Measurements from ENCODE around the gene PFDN2.

Gene PFDN2

DNA sequence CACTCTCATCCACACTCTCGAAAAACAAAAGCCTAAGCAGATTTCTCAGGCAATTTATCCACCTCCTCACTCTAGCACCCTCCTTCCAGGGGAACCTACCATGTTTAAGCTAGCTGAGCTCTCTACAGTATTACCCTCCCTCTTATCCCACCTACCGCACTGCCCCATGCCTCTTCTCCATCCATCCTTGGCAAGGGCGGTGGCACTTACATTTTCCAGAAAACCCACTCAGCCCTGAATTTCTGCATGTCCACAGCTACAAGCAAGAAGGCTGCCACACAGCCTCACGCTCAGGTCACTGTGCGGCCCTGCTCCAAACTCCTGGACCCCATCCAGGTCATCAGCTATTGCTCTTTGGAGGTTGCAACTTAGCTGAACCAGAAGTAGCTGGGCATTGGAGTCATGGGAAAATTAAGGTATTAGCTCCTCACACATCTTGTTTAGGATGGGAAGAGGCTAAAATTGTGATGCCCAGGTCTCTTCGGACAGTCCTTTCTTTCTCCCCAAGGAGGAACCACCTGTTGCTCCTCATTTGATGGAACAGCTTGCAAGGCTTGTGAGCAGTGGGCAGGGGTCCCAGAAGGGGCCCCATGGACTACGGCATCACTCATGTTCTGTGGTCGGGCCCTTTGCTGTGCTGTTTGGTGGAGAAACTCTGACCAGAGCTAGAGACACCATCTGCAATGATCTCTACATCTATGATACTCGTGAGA, 18.6 kb downstream of the PFDN2 start:
- no peak for DNase-seq (ENCODE audit: low spot score)

DNA sequence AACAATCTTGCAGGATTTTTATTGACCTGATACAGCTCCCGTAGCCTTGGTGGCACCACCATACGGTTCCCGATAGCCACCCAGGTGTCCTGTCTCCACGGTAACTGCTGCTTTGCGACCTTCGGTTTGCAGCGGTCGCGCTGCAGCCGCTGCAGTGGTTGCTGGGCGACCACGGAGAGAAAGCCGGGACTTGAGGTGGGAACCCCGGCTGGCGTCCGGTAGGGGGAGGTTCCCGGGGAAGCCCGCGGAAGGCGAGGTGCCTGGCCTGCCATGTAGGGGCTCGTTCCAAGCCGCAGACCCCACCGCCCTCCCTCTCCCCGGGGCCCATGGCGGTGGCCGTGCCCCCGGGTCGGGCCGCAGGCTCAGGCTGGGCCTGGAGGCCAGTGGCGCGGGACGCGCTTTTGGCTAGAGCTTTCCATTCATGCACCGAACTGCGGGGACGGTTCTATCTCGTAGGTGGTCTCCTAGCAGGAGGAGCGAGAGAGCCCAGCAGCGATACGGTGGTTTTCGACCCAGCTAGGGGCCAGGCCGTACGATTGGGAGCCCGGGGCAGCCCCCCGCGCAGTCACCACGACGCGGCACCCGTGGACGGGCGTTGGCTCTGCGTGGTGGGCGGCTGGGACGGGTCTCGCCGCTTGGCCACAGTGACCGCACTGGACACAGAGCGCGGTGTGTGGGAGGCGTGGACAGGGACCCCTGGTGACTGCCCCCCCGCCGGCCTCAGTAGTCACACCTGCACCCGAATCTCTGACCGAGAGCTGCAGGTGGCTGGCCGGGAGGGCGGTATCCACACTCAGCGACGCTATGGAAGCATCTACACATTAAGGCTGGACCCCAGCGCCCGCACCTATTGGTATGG, 19.4 kb downstream of the PFDN2 start, which contains the start of gene KLHDC9:
Gene KLHDC9, plus strand, starts transcription at position 152 of the 859 bp plus-strand sequence. Its CDS starts 175 bp downstream, at position 327.
- peak; percentile 97 for DNase-seq (ENCODE audit: low spot score)

DNA sequence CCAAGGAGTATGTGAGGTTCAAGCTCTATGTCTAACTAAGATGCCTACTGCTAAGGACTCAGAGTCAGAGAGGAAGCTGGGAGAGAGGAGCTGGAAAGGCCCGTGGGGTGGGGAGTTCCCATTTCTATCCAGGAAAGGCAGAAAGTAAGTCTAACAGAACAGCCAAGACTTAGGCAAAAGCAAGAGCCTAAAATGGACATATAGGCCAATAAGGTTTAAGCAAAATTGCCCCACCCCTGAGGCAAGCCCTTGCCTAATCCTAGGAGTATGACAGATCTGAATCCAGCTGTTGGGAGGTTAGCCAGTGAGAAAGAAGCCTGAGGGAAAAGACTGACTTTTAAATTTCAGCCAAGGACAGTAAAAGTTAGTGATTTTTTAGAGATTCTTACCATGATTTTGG, 21.3 kb downstream of the PFDN2 start:
- DNase-seq (ENCODE audit: low spot score) = no peak

DNA sequence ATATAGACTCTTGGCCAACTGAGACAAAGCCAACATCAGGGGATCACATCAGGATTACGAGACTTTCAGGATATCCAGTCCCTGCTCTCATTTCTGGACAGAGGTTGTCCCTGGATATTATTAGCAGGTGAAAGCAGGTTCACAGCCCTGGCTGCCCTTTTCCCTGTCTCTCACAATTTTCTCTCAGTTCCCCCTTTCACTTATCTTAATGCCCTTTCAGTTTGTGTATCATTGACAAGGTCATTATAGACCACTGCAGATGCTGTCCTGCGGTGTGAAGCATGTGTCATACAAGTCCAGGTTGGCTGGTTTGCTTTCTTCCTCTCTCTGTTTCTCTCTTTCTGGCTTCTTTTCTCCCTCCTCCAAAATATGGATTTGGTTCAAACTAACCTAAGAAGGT, 21.8 kb downstream of the PFDN2 start:
- DNase-seq (ENCODE audit: low spot score) = no peak

DNA sequence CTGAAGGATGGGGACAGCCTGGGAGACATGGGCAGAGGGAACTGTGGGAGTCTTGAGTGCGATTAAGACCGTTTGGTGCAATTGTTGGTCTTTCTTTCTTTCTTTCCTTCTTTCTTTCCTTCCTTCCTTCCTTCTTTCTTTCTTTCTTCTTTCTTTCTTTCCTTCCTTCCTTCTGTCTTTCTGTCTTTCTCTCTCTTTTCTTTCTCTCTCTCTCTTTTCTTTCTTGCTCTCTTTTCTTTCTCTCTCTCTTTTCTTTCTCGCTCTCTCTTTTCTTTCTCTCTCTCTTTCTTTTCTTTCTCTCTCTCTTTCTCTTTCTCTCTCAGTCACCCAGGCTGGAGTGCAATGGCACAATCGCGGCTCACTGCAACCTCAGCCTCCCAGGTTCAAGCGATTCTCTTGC, 22.6 kb downstream of the PFDN2 start:
- no peak for DNase-seq (ENCODE audit: low spot score)

DNA sequence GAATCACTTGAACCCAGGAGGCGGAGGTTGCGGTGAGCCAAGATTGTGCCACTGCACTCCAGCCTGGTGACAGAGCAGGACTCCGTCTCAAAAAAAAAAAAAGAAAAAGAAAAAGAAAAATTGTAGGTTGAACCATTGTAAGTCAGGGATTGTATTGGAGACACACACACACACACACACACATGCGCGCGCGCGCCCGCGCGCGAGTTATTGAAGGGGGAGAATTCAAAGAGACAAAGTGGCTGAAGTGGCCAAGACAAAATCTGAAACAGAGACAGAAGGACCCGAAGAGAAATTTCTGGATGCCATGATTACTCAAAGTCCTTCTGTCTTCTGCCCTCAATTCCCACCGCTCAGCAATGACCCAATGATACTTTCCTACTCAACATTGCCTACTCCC, 23.4 kb downstream of the PFDN2 start:
- no peak for DNase-seq (ENCODE audit: low spot score)

DNA sequence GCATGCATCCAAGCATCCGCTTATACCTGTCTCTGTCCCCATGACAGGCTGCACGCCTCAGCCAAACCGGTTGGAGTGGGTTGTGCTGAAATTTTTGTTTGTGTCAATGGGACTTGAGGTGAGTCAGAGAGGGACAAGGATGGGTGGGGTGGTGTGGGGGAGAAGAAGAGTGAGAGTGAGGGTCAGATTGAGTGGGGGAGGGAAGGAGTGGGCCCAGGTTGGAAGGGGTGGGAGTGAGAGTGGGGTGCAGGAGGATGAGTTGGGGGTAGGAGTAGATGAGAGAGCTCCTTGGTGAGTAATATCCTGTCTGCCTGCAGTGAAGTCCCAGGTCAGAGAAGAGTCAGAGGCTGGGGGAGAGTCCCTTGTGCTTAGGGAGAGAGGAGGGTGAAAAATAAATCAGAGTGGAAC, 25.2 kb downstream of the PFDN2 start:
- no peak for DNase-seq (ENCODE audit: low spot score)

DNA sequence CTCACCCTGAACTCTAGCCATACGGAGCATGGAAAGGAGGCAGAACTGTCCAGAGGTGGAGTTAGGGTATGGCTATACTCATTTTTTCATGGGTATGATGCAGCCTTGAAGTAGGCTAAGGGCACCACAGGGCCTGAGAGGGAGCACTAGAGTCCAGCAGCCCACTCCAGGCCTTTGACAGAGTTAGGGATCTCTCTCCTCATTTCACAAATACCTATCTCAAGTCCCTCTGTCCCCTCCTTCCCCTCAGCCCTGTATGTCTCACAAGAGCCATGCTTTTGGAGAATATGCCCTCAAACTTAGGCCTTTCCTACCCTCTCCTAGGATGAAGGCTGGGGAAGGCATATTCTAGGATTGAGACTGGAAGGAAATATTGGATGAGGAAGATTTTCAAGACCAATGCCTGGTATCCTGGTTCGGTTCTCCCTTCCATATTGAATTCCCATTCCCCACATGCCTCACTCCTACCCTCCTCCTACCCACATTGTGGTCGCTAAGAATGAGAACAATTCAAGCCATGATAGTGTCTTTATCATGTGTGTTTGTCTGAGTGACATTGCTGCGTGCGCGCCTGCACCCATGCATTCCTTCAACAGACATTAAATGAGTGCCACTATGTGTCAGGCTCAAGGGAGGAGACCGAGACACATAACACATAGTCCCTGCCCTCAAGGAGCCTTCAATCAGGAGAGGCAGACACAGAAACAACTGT, 25.9 kb downstream of the PFDN2 start:
- DNase-seq (ENCODE audit: low spot score) = no peak

DNA sequence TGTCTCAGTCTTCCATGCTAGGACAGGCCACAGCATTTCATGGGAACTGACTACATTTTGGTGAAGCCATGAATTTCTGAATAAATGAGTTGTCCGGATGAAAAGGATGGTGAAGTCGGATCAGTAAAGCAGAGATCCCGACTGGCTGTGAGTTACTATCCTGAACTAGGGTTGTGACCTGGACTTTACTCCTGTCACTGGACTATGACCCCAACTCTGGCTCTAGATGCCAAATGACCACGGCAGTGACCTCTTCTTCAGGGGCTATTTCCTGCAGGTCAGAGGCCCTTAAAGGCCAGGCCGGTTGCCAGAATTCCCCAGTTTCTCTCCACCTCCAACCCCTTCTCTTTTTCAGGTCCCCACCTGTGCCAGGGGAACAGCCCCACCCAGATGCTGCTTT, 26.7 kb downstream of the PFDN2 start:
- no peak for DNase-seq (ENCODE audit: low spot score)

DNA sequence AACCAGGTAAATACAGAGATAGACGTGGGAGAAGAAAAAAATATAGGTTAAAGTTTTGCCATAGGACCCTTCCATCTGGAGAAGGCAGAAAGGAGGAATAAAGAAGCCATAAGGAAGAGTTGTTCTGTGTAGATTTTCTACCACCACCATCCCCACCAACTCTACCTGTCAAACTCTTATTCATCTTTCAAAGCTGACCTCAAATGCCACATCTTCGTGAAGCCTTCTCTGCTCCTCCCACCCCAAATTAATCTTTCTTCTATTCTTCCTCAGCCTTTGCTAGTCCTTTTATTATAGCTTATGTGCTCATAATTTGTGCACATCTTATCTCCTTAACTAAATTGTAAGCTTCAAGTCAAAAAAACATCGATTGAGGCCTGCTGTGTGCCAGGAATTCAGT, 27.2 kb downstream of the PFDN2 start:
- no peak for DNase-seq (ENCODE audit: low spot score)

- no peak for DNase-seq (ENCODE audit: low spot score)
These were observed 27.9 kb downstream of the PFDN2 start for GRCh38 chr1:161089938-161090337.

- DNase-seq (ENCODE audit: low spot score) = peak; percentile 66
These were observed 28.4 kb downstream of the PFDN2 start, which contains the start of gene NECTIN4 for GRCh38 chr1:161089251-161089924. NECTIN4 (minus strand) TSS chr1:161089558; CDS start chr1:161089296, 262 bp downstream.

DNA sequence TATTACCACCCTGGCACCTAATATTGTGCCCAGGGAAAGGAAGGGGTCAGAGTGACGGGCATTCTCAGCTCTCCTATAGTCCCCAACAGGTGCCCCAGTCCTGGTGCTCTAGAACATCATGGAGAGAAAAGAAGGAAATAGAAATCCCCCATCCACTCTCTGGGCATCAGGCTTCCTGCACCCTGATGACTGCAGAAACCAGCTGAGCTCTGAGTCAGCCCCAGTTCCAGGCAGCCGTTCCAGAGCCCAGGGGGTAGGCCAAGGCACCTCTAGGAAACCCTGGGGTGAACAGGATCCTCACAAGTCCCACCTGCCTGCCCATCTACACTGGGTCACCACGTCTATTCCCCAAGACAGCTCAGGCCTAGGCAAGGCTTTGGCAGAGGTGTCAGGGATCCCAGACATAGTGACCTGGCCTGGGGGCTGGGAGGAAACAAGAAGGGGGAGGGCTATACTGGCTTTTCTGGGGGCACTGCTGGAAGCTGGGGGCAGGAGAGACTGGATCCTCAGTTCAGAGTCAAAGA, 29.2 kb downstream of the PFDN2 start:
- no peak for DNase-seq (ENCODE audit: low spot score)

DNA sequence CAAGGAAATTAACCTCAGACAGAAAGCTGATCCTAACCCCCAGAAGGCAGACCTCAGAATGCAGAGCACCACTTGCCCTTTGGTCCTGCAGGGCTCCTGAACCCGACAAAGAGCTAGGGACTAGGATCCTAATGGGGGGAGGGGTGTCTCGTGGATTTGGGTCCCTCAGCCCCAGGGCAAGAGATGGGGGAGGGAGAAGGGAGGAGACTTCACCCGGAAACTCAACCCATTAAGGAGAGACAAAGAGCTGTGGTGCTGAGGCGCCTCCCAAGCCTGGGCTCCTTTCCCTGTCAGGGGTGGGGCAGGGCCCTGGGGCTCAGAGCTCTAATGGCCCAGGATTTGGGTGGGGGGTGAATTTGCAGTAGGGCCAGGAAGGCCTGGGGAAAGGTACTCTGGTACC, 31.4 kb downstream of the PFDN2 start:
- no peak for DNase-seq (ENCODE audit: low spot score)

DNA sequence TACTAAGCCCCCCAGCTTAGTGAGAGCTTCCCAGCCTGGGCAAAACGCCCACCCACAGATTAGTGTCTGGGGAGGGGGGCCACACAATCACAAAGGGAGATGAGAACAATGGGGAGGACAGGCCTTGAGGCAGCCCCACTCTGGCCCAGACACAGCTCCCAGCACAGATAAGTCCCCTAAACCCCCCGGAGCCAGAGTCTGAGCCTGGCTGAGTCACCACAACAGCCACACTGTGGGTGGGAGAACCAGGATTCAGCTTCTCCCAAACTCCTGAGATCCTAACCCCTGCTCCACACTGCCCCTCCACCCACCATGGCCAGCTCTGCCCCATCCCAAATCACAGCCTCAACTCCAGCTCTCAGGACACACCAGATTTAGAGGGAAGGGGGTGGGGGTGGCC, 32.7 kb downstream of the PFDN2 start:
- no peak for DNase-seq (ENCODE audit: low spot score)

- no peak for DNase-seq (ENCODE audit: low spot score)
These were observed 33.2 kb downstream of the PFDN2 start for GRCh38 chr1:161084597-161084988.

DNA sequence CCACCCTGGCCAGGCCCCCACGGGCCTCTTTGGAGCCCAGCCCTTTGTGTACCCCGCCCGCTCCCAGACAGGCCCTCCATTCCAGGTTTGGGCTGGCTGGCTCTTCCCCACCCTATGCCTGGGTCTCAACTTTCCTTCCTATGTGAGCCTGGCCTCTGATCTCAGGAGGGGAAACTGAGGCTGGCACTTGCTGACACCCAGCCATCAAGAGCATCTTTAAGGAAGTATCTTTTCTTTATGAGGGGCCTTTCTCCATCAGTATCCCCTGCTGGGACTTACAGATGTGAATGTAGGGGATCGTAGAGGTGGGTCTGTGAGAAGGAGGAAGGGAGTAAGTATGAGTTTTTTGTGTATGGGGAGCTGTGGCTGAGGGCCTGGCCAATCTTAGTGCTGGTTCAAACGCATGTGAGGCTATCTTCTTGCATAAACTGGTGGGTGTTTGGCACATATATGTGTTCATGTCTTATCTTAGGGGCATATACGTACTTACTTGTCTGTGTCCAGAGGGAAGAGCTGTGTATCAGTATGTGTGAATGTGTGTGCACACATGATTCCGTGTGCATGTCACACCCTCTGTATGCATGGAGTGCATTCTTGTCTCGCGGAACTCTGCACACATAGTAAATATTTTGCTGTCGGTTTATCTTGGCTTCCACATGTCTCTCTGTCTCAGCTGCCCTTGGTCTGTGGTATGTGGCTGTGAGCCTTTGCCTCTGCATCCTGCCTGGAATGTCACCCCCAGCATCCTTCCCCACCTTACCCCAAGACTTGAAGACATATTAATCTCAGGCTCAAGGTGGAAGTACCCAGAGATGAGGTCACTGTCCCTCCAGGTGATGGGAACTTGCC, 33.9 kb downstream of the PFDN2 start:
- no peak for DNase-seq (ENCODE audit: low spot score)

GRCh38 chr1:161082996-161083747, 34.7 kb downstream of the PFDN2 start:
- DNase-seq (ENCODE audit: low spot score) = peak; percentile 70

- no peak for DNase-seq (ENCODE audit: low spot score)
These were observed 35.4 kb downstream of the PFDN2 start for GRCh38 chr1:161082483-161082882.

- no peak for DNase-seq (ENCODE audit: low spot score)
These were observed 36.3 kb downstream of the PFDN2 start for GRCh38 chr1:161081519-161081918.

Measured in iPS-NIHi11 (cell line).